ENCODE measurements around the gene PLXNC1. TPM values are rescaled to one million over a fixed set of nuclear protein-coding genes. Genes with fewer than 3 reads are reported as not detected.

PLXNC1 gene
- polyA plus RNA-seq, 1 of the 3 experiments (the other 2 are of a cell fraction), result 0.23 TPM

DNA sequence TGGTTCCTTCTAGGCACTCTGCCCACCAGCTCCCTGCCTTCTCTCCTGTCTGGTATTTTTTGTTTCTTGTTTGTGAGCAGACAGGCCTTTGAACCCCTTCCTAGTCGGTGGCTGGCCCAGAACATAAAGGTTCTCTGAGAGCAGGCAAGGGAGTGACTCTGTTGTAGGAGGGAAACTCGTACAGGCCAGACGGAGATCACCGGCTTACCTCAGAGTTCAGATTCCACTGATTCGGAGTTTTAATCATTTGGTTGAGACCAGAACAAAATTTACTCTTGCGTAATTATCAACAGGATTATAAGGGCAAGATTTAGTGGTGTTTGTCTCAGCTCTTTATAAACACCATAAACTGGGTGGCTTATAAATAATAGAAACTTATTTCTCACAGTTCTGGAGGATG, 128.3 kb downstream of the PLXNC1 start:
- no peaks in the 10 kb centered on the region for H3K27me3 ChIP-seq (ENCODE audit: insufficient read depth)
- no peak overlapping the region for H3K9ac ChIP-seq
- no peaks in the 10 kb centered on the region; a peak in 1 of 4 replicates for H3K4me1 ChIP-seq (ENCODE audit: control insufficient read depth in 1 of 2, insufficient read depth in 2 of 2, low read depth in 1 of 2, low read length in 1 of 2)
- TF ChIP-seq RAD21 (IDR thresholded peaks at IDR 0.05; ENCODE audit: low read length), result no peak
- no peak overlapping the region for H3K27ac ChIP-seq (ENCODE audit: low read depth in 2 of 2, low read length in 1 of 2)
- ChIA-PET POLR2A (no interaction called here), CTCF (interaction anchor here (1.2 kb wide), 1 partner anchor 131 kb away, joined by 3 read pairs; no protein-coding TSS in a partner anchor)
- no peaks in the 10 kb centered on the region for H3K9me2 ChIP-seq
- no peaks in the 10 kb centered on the region for H3K79me2 ChIP-seq (ENCODE audit: insufficient read depth)
- WGBS (ENCODE audit: low lambda C conversion rate), result 85% methylated on average over 6 of the region's 6 CpGs
- DNase-seq, result no peak
- H2AFZ ChIP-seq (ENCODE audit: low read depth), result no peak overlapping the region
- no peaks in the 10 kb centered on the region for H3K36me3 ChIP-seq (replicated peaks in 1 of 2; ENCODE audit: control insufficient read depth in 1 of 2, insufficient read depth in 2 of 2, low read length in 1 of 2)
- no peak overlapping the region for H3K4me3 ChIP-seq (ENCODE audit: low read depth in 2 of 2, low read length in 1 of 2)
- no peaks in the 10 kb centered on the region for H3K9me3 ChIP-seq
- no peak overlapping the region for H3K4me2 ChIP-seq
- H4K20me1 ChIP-seq (ENCODE audit: insufficient read depth), result no peaks in the 10 kb centered on the region
- H3F3A ChIP-seq (replicated peaks; ENCODE audit: insufficient read depth), result no peaks in the 10 kb centered on the region

DNA sequence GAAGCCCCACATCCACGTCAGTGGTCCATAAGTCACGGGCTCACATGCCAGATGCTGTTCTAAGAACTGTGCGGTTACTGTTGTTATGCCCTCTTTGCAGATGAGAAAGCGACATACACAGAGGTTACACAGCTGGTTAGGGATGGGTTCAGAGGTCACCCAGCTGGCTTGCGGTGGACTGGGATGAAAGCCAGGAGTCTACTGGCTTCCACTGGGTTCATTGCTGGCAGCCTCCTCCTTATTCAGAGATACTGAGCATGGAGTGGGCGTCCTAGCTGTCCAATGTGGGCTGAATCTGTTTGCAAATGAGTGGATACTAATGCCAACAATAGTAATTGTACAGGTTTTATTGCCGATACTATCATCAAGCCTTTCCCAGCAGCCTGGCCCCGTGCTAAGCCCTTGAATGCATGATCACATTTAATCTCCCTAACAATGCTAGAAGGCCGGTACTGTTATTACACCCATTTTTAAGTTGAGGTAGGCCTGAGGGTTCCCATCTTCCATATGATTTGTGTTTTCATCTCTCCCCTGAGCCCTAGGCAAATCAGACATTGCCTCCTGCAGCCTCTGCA, 129.1 kb downstream of the PLXNC1 start:
- Histone ChIP-seq H3K9me2 (no peaks in the 10 kb centered on the region), H3K36me3 (replicated peaks in 1 of 2; ENCODE audit: control insufficient read depth in 1 of 2, insufficient read depth in 2 of 2, low read length in 1 of 2) (no peaks in the 10 kb centered on the region), H3K4me2 (no peak overlapping the region), H3K4me1 (ENCODE audit: control insufficient read depth in 1 of 2, insufficient read depth in 2 of 2, low read depth in 1 of 2, low read length in 1 of 2) (no peaks in the 10 kb centered on the region; a peak in 1 of 4 replicates), H3K4me3 (ENCODE audit: low read depth in 2 of 2, low read length in 1 of 2) (no peak overlapping the region), H2AFZ (ENCODE audit: low read depth) (no peak overlapping the region), H4K20me1 (ENCODE audit: insufficient read depth) (no peaks in the 10 kb centered on the region), H3K27me3 (ENCODE audit: insufficient read depth) (no peaks in the 10 kb centered on the region), H3F3A (replicated peaks; ENCODE audit: insufficient read depth) (no peaks in the 10 kb centered on the region), H3K27ac (ENCODE audit: low read depth in 2 of 2, low read length in 1 of 2) (no peak overlapping the region), H3K9ac (no peak overlapping the region), H3K79me2 (ENCODE audit: insufficient read depth) (no peaks in the 10 kb centered on the region), H3K9me3 (no peaks in the 10 kb centered on the region)
- CTCF ChIA-PET, result interaction anchor here (1.2 kb wide), 1 partner anchor 132 kb away, joined by 3 read pairs; no protein-coding TSS in a partner anchor
- POLR2A ChIA-PET, result no interaction called here
- no peak for DNase-seq
- no peak for TF ChIP-seq GABPA (IDR thresholded peaks at IDR 0.05; ENCODE audit: low read depth)
- TF ChIP-seq, protein P1, sequence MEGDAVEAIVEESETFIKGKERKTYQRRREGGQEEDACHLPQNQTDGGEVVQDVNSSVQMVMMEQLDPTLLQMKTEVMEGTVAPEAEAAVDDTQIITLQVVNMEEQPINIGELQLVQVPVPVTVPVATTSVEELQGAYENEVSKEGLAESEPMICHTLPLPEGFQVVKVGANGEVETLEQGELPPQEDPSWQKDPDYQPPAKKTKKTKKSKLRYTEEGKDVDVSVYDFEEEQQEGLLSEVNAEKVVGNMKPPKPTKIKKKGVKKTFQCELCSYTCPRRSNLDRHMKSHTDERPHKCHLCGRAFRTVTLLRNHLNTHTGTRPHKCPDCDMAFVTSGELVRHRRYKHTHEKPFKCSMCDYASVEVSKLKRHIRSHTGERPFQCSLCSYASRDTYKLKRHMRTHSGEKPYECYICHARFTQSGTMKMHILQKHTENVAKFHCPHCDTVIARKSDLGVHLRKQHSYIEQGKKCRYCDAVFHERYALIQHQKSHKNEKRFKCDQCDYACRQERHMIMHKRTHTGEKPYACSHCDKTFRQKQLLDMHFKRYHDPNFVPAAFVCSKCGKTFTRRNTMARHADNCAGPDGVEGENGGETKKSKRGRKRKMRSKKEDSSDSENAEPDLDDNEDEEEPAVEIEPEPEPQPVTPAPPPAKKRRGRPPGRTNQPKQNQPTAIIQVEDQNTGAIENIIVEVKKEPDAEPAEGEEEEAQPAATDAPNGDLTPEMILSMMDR (IDR thresholded peaks at IDR 0.05), result no peak
- TF ChIP-seq MXI1 (IDR thresholded peaks at IDR 0.05; ENCODE audit: low read depth, low read length), result no peak
- TF ChIP-seq TCF12 (IDR thresholded peaks at IDR 0.05), result no peak
- no peak for TF ChIP-seq TEAD4 (IDR thresholded peaks at IDR 0.05; ENCODE audit: borderline replicate concordance, insufficient read depth)
- no peak for TF ChIP-seq GATA2 (CRISPR knock-in tag; IDR thresholded peaks at IDR 0.05)
- no peak for TF ChIP-seq EZH2phosphoT487 (IDR thresholded peaks at IDR 0.05; ENCODE audit: borderline replicate concordance, low read depth)
- TF ChIP-seq, protein P2, sequence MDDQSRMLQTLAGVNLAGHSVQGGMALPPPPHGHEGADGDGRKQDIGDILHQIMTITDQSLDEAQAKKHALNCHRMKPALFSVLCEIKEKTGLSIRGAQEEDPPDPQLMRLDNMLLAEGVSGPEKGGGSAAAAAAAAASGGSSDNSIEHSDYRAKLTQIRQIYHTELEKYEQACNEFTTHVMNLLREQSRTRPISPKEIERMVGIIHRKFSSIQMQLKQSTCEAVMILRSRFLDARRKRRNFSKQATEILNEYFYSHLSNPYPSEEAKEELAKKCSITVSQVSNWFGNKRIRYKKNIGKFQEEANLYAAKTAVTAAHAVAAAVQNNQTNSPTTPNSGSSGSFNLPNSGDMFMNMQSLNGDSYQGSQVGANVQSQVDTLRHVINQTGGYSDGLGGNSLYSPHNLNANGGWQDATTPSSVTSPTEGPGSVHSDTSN (IDR thresholded peaks at IDR 0.05), result no peak
- no peak for TF ChIP-seq NRF1 (IDR thresholded peaks at IDR 0.05; ENCODE audit: low read depth, low read length)
- TF ChIP-seq, protein P3, sequence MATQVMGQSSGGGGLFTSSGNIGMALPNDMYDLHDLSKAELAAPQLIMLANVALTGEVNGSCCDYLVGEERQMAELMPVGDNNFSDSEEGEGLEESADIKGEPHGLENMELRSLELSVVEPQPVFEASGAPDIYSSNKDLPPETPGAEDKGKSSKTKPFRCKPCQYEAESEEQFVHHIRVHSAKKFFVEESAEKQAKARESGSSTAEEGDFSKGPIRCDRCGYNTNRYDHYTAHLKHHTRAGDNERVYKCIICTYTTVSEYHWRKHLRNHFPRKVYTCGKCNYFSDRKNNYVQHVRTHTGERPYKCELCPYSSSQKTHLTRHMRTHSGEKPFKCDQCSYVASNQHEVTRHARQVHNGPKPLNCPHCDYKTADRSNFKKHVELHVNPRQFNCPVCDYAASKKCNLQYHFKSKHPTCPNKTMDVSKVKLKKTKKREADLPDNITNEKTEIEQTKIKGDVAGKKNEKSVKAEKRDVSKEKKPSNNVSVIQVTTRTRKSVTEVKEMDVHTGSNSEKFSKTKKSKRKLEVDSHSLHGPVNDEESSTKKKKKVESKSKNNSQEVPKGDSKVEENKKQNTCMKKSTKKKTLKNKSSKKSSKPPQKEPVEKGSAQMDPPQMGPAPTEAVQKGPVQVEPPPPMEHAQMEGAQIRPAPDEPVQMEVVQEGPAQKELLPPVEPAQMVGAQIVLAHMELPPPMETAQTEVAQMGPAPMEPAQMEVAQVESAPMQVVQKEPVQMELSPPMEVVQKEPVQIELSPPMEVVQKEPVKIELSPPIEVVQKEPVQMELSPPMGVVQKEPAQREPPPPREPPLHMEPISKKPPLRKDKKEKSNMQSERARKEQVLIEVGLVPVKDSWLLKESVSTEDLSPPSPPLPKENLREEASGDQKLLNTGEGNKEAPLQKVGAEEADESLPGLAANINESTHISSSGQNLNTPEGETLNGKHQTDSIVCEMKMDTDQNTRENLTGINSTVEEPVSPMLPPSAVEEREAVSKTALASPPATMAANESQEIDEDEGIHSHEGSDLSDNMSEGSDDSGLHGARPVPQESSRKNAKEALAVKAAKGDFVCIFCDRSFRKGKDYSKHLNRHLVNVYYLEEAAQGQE (IDR thresholded peaks at IDR 0.05; ENCODE audit: low read depth, low read length), result no peak
- TF ChIP-seq, protein P4, sequence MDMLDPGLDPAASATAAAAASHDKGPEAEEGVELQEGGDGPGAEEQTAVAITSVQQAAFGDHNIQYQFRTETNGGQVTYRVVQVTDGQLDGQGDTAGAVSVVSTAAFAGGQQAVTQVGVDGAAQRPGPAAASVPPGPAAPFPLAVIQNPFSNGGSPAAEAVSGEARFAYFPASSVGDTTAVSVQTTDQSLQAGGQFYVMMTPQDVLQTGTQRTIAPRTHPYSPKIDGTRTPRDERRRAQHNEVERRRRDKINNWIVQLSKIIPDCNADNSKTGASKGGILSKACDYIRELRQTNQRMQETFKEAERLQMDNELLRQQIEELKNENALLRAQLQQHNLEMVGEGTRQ (IDR thresholded peaks at IDR 0.05; ENCODE audit: borderline replicate concordance, low read depth, low read length), result no peak
- no peak for TF ChIP-seq CHD2 (IDR thresholded peaks at IDR 0.05; ENCODE audit: low read length, partially characterized antibody)
- TF ChIP-seq RXRA (IDR thresholded peaks at IDR 0.05; ENCODE audit: borderline replicate concordance, low read depth), result no peak
- 81% methylated on average over 6 of the region's 9 CpGs for WGBS (ENCODE audit: low lambda C conversion rate)

Measured in SK-N-SH (cell line).